ENCODE measurements around the gene MLF1. TPM values are rescaled to one million over a fixed set of nuclear protein-coding genes. Genes with fewer than 3 reads are reported as not detected.

Gene MLF1
- total RNA-seq, 1 donor from 2014 or later = 20.4 TPM

DNA sequence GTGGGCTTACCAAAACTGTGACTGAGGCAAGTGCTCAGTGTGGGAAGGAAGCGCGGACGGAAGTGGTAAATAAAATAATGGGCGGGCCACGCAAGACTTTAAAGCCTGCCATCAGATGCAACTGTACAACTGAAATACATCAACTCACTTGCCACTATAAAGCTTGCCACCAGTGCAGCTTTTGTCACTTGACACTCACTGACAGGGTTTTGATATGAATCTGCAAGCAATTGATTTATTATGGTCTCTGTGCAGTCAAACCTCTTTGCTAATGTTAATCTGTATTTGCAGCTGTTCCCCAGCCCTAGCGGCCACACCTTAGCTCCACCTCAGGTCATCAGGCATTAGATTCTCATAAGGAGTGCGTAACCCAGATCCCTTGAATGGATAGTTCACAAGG is 71.0 kb downstream of the MLF1 start:
- no peak for DNase-seq (ENCODE audit: low read depth)
- H3K27me3 ChIP-seq (ENCODE audit: control insufficient read depth, insufficient read depth, low read length) = no peaks in the 10 kb centered on the region
- TF ChIP-seq, protein P1, sequence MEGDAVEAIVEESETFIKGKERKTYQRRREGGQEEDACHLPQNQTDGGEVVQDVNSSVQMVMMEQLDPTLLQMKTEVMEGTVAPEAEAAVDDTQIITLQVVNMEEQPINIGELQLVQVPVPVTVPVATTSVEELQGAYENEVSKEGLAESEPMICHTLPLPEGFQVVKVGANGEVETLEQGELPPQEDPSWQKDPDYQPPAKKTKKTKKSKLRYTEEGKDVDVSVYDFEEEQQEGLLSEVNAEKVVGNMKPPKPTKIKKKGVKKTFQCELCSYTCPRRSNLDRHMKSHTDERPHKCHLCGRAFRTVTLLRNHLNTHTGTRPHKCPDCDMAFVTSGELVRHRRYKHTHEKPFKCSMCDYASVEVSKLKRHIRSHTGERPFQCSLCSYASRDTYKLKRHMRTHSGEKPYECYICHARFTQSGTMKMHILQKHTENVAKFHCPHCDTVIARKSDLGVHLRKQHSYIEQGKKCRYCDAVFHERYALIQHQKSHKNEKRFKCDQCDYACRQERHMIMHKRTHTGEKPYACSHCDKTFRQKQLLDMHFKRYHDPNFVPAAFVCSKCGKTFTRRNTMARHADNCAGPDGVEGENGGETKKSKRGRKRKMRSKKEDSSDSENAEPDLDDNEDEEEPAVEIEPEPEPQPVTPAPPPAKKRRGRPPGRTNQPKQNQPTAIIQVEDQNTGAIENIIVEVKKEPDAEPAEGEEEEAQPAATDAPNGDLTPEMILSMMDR (IDR thresholded peaks at IDR 0.05; ENCODE audit: insufficient read depth, low read length, poor library complexity, severe bottlenecking) = no peak
- no peaks in the 10 kb centered on the region for H3K36me3 ChIP-seq (ENCODE audit: control insufficient read depth, insufficient read depth, low read length)
- no peak overlapping the region for H3K4me3 ChIP-seq (ENCODE audit: low read depth, low read length)

- H3K36me3 ChIP-seq (ENCODE audit: control insufficient read depth, insufficient read depth, low read length) = no peaks in the 10 kb centered on the region
- H3K27me3 ChIP-seq (ENCODE audit: control insufficient read depth, insufficient read depth, low read length) = no peaks in the 10 kb centered on the region
- TF ChIP-seq, protein P1 (IDR thresholded peaks at IDR 0.05; ENCODE audit: insufficient read depth, low read length, poor library complexity, severe bottlenecking) = no peak
- no peak overlapping the region for H3K4me3 ChIP-seq (ENCODE audit: low read depth, low read length)
- DNase-seq (ENCODE audit: low read depth) = no peak
These were observed 71.6 kb downstream of the MLF1 start for GRCh38 chr3:158642474-158643210.

GRCh38 chr3:158644345-158644908 is 73.4 kb downstream of the MLF1 start, which contains the start of gene GFM1:
GFM1 (plus strand) TSS chr3:158644527; CDS start chr3:158644635, 108 bp downstream.
- DNase-seq (ENCODE audit: low read depth) = peak; percentile 87
- Histone ChIP-seq H3K4me3 (ENCODE audit: low read depth, low read length) (peak within 1 kb of the TSS; percentile 69), H3K36me3 (ENCODE audit: control insufficient read depth, insufficient read depth, low read length) (no peaks in the 10 kb centered on the region), H3K27me3 (ENCODE audit: control insufficient read depth, insufficient read depth, low read length) (no peaks in the 10 kb centered on the region)
- TF ChIP-seq, protein P1 (IDR thresholded peaks at IDR 0.05; ENCODE audit: insufficient read depth, low read length, poor library complexity, severe bottlenecking) = peak; percentile 95

GRCh38 chr3:158649791-158650190 is 78.8 kb downstream of the MLF1 start:
- no peaks in the 10 kb centered on the region for H3K27me3 ChIP-seq (ENCODE audit: control insufficient read depth, insufficient read depth, low read length)
- H3K4me3 ChIP-seq (ENCODE audit: low read depth, low read length) = no peak overlapping the region
- TF ChIP-seq, protein P1 (IDR thresholded peaks at IDR 0.05; ENCODE audit: insufficient read depth, low read length, poor library complexity, severe bottlenecking) = no peak
- no peak for DNase-seq (ENCODE audit: low read depth)
- H3K36me3 ChIP-seq (ENCODE audit: control insufficient read depth, insufficient read depth, low read length) = no peaks in the 10 kb centered on the region

DNA sequence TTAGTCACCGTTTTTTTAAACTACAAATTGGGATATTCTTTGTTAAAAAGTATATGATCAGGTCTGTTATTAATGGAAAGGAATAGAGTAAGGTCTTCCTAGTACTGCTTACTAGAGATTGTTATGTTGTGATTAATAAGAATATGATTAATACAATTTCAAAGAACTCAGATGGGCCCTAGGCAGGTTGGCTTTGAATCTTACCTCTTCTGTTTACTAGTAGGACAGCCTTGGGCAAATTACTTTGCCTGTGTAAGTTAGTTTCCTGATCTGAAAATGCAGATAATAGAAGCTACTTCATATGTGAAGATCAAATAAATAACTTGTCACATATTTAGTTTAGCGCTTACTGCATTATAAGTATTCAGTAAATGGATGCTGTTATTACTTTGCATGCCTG is 80.2 kb downstream of the MLF1 start:
- DNase-seq (ENCODE audit: low read depth) = no peak
- no peaks in the 10 kb centered on the region for H3K27me3 ChIP-seq (ENCODE audit: control insufficient read depth, insufficient read depth, low read length)
- no peak overlapping the region for H3K4me3 ChIP-seq (ENCODE audit: low read depth, low read length)
- no peaks in the 10 kb centered on the region for H3K36me3 ChIP-seq (ENCODE audit: control insufficient read depth, insufficient read depth, low read length)
- TF ChIP-seq, protein P1 (IDR thresholded peaks at IDR 0.05; ENCODE audit: insufficient read depth, low read length, poor library complexity, severe bottlenecking) = no peak

Data from kidney epithelial cell (primary cell).